Measurements from ENCODE around the gene NUDT14. TPM values are rescaled to one million over a fixed set of nuclear protein-coding genes. Genes with fewer than 3 reads are reported as not detected.

Gene NUDT14
- total and polyA plus RNA-seq, 2 of the 4 experiments (the other 2 are of a cell fraction), result 5.6 to 9.3 TPM

GRCh38 chr14:105210266-105211025 is 29.3 kb upstream of the NUDT14 start:
- H3K36me3 ChIP-seq (ENCODE audit: control insufficient read depth, insufficient read depth, low read length), result peaks cover 17% of the 10 kb centered on the region
- H3K27me3 ChIP-seq (ENCODE audit: control insufficient read depth, insufficient read depth, low read length), result no peaks in the 10 kb centered on the region
- no peak overlapping the region for H2BK20ac ChIP-seq (ENCODE audit: low read depth, low read length)
- no peak overlapping the region for H4K8ac ChIP-seq (ENCODE audit: low read depth in 2 of 2, low read length in 2 of 2)
- BruUV-seq (replicated peaks), result no TSS peak
- no peak overlapping the region for H3K14ac ChIP-seq (replicated peaks; ENCODE audit: low read depth, low read length)
- no peak overlapping the region for H3K4me2 ChIP-seq (ENCODE audit: low read depth, low read length)
- TF ChIP-seq NFE2L2 (IDR thresholded peaks at IDR 0.05; ENCODE audit: low read depth, low read length) (no peak), FOS (IDR thresholded peaks at IDR 0.05; ENCODE audit: low read depth, low read length) (no peak), CEBPB (IDR thresholded peaks at IDR 0.05; ENCODE audit: low read depth, low read length) (no peak), ELK1 (IDR thresholded peaks at IDR 0.05; ENCODE audit: borderline replicate concordance, low read depth, low read length) (no peak), RAD21 (IDR thresholded peaks at IDR 0.05; ENCODE audit: low read length) (no peak), MXI1 (IDR thresholded peaks at IDR 0.05; ENCODE audit: borderline replicate concordance, low read depth, low read length) (no peak), CTCF (conservative IDR thresholded peaks at IDR 0.05; ENCODE audit: low read depth, low read length) (no peak), MAZ (IDR thresholded peaks at IDR 0.05; ENCODE audit: borderline replicate concordance, low read depth, low read length) (no peak), BHLHE40 (IDR thresholded peaks at IDR 0.05; ENCODE audit: low read depth, low read length) (no peak), POLR2A (IDR thresholded peaks at IDR 0.05; ENCODE audit: low read depth, low read length) (no peak), RFX5 (IDR thresholded peaks at IDR 0.05; ENCODE audit: low read depth, low read length) (no peak), USF2 (IDR thresholded peaks at IDR 0.05; ENCODE audit: low read depth, low read length) (no peak), RCOR1 (IDR thresholded peaks at IDR 0.05; ENCODE audit: insufficient replicate concordance, low read length) (no peak)
- DNase-seq (no peak), ATAC-seq (ENCODE audit: low read depth) (no peak)
- H4K20me1 ChIP-seq (ENCODE audit: insufficient read depth, low read length), result peaks cover 5% of the 10 kb centered on the region
- H3K18ac ChIP-seq (ENCODE audit: low read depth, low read length), result no peak overlapping the region
- no peak overlapping the region for H4K5ac ChIP-seq (ENCODE audit: low read depth, low read length)
- peaks cover 6% of the 10 kb centered on the region in 2 experiments; a peak in 2 of 4 replicates for H3K79me1 ChIP-seq (ENCODE audit: low read depth in 1 of 2, low read length in 2 of 2)
- peaks cover 5% of the 10 kb centered on the region for H3K9me1 ChIP-seq (ENCODE audit: insufficient read depth, low read length)
- dilution Hi-C loops (cut with HindIII; ENCODE audit: low sequenced_read_pairs, unreplicated experiment) (no loop called here), in situ Hi-C loops (cut with MboI; ENCODE audit: low sequenced_read_pairs) (no loop called here), intact Hi-C loops (cut with micrococcal nuclease) (no loop called here)
- H3K56ac ChIP-seq (ENCODE audit: extremely low read depth, insufficient read depth, low read length), result no peak overlapping the region
- no peak overlapping the region for H4K91ac ChIP-seq (ENCODE audit: insufficient read depth, low read depth, low read length)
- no peak overlapping the region for H2AK5ac ChIP-seq (ENCODE audit: low read depth, low read length)
- H3K23ac ChIP-seq (ENCODE audit: low read depth, low read length), result no peak overlapping the region
- H2BK15ac ChIP-seq (ENCODE audit: low read depth, low read length), result no peak overlapping the region
- WGBS, 2 experiments (ENCODE audit: extremely low coverage in 2 of 2, insufficient read length in 1 of 2), result 93% methylated on average over 17 of the region's 30 CpGs; no CpG with 5 or more reads in 1 of the 2 experiments
- H2AK9ac ChIP-seq (replicated peaks; ENCODE audit: low read depth, low read length, poor library complexity), result no peak overlapping the region
- no peak overlapping the region for H2BK5ac ChIP-seq (ENCODE audit: low read depth, low read length, poor library complexity, severe bottlenecking)
- H2BK120ac ChIP-seq (ENCODE audit: low read depth, low read length), result no peak overlapping the region
- H3K27ac ChIP-seq (ENCODE audit: insufficient read depth, low read length), result no peak overlapping the region
- ChIA-PET POLR2A (ENCODE audit: unreplicated experiment) (no interaction called here), CTCF (no interaction called here)
- no peak overlapping the region for H3K4ac ChIP-seq (ENCODE audit: low read depth, low read length)
- H3K4me3 ChIP-seq (ENCODE audit: insufficient read depth, low read depth, low read length), result no peak overlapping the region
- no peak overlapping the region for H3K9ac ChIP-seq (ENCODE audit: low read depth, low read length)
- H2AFZ ChIP-seq (replicated peaks; ENCODE audit: low read length, poor library complexity), result no peak overlapping the region
- no peaks in the 10 kb centered on the region for H3K4me1 ChIP-seq (ENCODE audit: control insufficient read depth, insufficient read depth, low read length)
- no peaks in the 10 kb centered on the region for H3K9me3 ChIP-seq (ENCODE audit: control insufficient read depth, insufficient read depth, low read length)
